Upper lobe of left lung (tissue), 6 donors: ENCODE results near the gene MRPL43. TPM values are rescaled to one million over a fixed set of nuclear protein-coding genes. Genes with fewer than 3 reads are reported as not detected.

Experiments
- ATAC-seq, 2 donors: fragments of 200-7000 bp; cut with Tn5 transposase; one replicate each; pipeline ENCODE4 v1.9.1; 2022; ENCODE audit warnings: mild to moderate bottlenecking in 2 of 2, moderate library complexity in 2 of 2; ENCODE audit not compliant: low FRiP score in 2 of 2
- DNase-seq, 2 donors: peaks; one replicate each; pipeline ENCODE4 v3.0.0-alpha.2; 2019 to 2020
- H3K27ac ChIP-seq, 4 donors: fragments of 200-600 bp; sonication (generic); one replicate each; pipeline ENCODE4 v1.5.1; 2016 to 2019
- H3K27me3 ChIP-seq, 4 donors: fragments of 200-600 bp; sonication (generic); one replicate each; pipeline ENCODE4 v1.5.1; 2017 to 2019
- H3K36me3 ChIP-seq, 4 donors: fragments of 200-600 bp; sonication (generic); one replicate each; pipeline ENCODE4 v1.5.1; 2016 to 2019
- H3K4me1 ChIP-seq, 4 donors: fragments of 200-600 bp; sonication (generic); one replicate each; pipeline ENCODE4 v1.5.1; 2018 to 2019
- H3K4me3 ChIP-seq, 4 donors: fragments of 200-600 bp; sonication (generic); one replicate each; pipeline ENCODE4 v1.5.1; 2017 to 2019; ENCODE audit warnings: mild to moderate bottlenecking in 2 of 4, moderate library complexity in 1 of 4
- H3K9me3 ChIP-seq, 4 donors: fragments of 200-600 bp; sonication (generic); one replicate each; pipeline ENCODE4 v1.5.1; 2018 to 2019
- CTCF ChIP-seq, 6 experiments: fragments of 450-650 bp in 4 of 6; fragments of 200-600 bp in 2 of 6; sonication (generic) in 2 of 6; IDR thresholded peaks; one replicate each; pipeline ENCODE4 v1.5.1; 2016 to 2019; ENCODE audit warnings: antibody characterized with exemption in 6 of 6
- EP300 ChIP-seq, 4 donors: sonication (generic); formaldehyde crosslinking; IDR thresholded peaks; one replicate each; pipeline ENCODE4 v1.5.1; 2017; ENCODE audit warnings: antibody characterized with exemption in 4 of 4, control low read depth in 2 of 4
- POLR2A ChIP-seq, 4 donors: fragments of 450-650 bp; IDR thresholded peaks; one replicate each; pipeline ENCODE4 v1.5.1; 2016 to 2017; ENCODE audit warnings: antibody characterized with exemption in 4 of 4, mild to moderate bottlenecking in 2 of 4
- POLR2AphosphoS5 ChIP-seq, 2 donors: sonication (generic); formaldehyde crosslinking; IDR thresholded peaks; one replicate each; pipeline ENCODE4 v1.5.1; 2017; ENCODE audit warnings: antibody characterized with exemption in 2 of 2
- WGBS, 2 donors: methylation state at CpG; one replicate each; pipeline ENCODE4 v1.1.5; 2017 to 2018; 5-methylcytosine and 5-hydroxymethylcytosine counted together
- total RNA-seq, 6 donors: library from RNA; depleted of rRNA in 4 of 6; stranded (reverse); fragments of >200 nt in 4 of 6; gene quantifications; one replicate each; pipeline versions ENCODE4 v1.1.0 to v1.2.1, GENCODE V29; 2016 to 2021
- donor health status: DM: no; HTN: no; CAD: no; lungs with moderate emphysema.
- donor health status: DM: no; HTN: yes; CAD: no; lungs with severe emphysema.

The MRPL43 gene
- total RNA-seq, 6 donors from 2014 or later, result 40.2 to 72.1 (median 63.5) TPM

- H3K36me3 ChIP-seq, result peaks cover 0 to 68% (median 31%) of the 10 kb centered on the region in 4 donors
- no peak for TF ChIP-seq CTCF (IDR thresholded peaks at IDR 0.05)
- H3K4me3 ChIP-seq, result no peak overlapping the region
- WGBS, 2 donors, result 93 to 97% methylated on average over 3 to 7 of the region's 7 CpGs
- H3K27me3 ChIP-seq, result no peaks in the 10 kb centered on the region
- H3K4me1 ChIP-seq, result peaks cover 0 to 4% (median 0%) of the 10 kb centered on the region in 4 donors
- no peak overlapping the region for H3K27ac ChIP-seq
- H3K9me3 ChIP-seq, result no peaks in the 10 kb centered on the region
- ATAC-seq (no peak), DNase-seq (no peak)
These were observed 6.6 kb downstream of the MRPL43 start for GRCh38 chr10:100980711-100981110.

- DNase-seq (no peak), ATAC-seq (no peak)
- Histone ChIP-seq H3K27me3 (no peaks in the 10 kb centered on the region), H3K4me3 (no peak overlapping the region), H3K36me3 (peaks cover 0 to 68% (median 31%) of the 10 kb centered on the region in 4 donors), H3K4me1 (no peaks in the 10 kb centered on the region), H3K27ac (no peak overlapping the region), H3K9me3 (no peaks in the 10 kb centered on the region)
- WGBS, 2 donors, result 89 to 96% methylated on average over 2 of the region's 2 CpGs
- TF ChIP-seq CTCF (IDR thresholded peaks at IDR 0.05) (no peak), POLR2A (IDR thresholded peaks at IDR 0.05) (no peak), POLR2AphosphoS5 (IDR thresholded peaks at IDR 0.05) (no peak), EP300 (IDR thresholded peaks at IDR 0.05) (no peak)
These were observed 7.0 kb downstream of the MRPL43 start for GRCh38 chr10:100980311-100980710.

- no peaks in the 10 kb centered on the region for H3K9me3 ChIP-seq
- no peak overlapping the region for H3K4me3 ChIP-seq
- TF ChIP-seq POLR2AphosphoS5 (IDR thresholded peaks at IDR 0.05) (no peak), CTCF (IDR thresholded peaks at IDR 0.05) (no peak), POLR2A (IDR thresholded peaks at IDR 0.05) (no peak), EP300 (IDR thresholded peaks at IDR 0.05) (no peak)
- DNase-seq, result peak in 1 of 2 donors; percentile 54
- no peak for ATAC-seq
- H3K36me3 ChIP-seq, result peaks cover 0 to 64% (median 31%) of the 10 kb centered on the region in 4 donors
- H3K27me3 ChIP-seq, result no peaks in the 10 kb centered on the region
- no peaks in the 10 kb centered on the region for H3K4me1 ChIP-seq
- H3K27ac ChIP-seq, result no peak overlapping the region
- WGBS, 2 donors, result 96 to 97% methylated on average over 4 to 16 of the region's 16 CpGs
These were observed 7.5 kb downstream of the MRPL43 start for GRCh38 chr10:100979791-100980272.

- TF ChIP-seq EP300 (IDR thresholded peaks at IDR 0.05), result no peak
- no peak for TF ChIP-seq POLR2A (IDR thresholded peaks at IDR 0.05)
- TF ChIP-seq CTCF (IDR thresholded peaks at IDR 0.05), result no peak
- no peak for TF ChIP-seq POLR2AphosphoS5 (IDR thresholded peaks at IDR 0.05)
- Histone ChIP-seq H3K9me3 (no peaks in the 10 kb centered on the region), H3K36me3 (peaks cover 0 to 57% (median 31%) of the 10 kb centered on the region in 4 donors), H3K27me3 (no peaks in the 10 kb centered on the region), H3K4me1 (no peaks in the 10 kb centered on the region), H3K4me3 (no peak overlapping the region), H3K27ac (no peak overlapping the region)
- ATAC-seq, result no peak
- WGBS, 2 donors, result 88 to 92% methylated on average over 2 to 10 of the region's 10 CpGs
- DNase-seq, result no peak
These were observed 8.4 kb downstream of the MRPL43 start for GRCh38 chr10:100978901-100979195.

GRCh38 chr10:100978121-100978900 lies 9.0 kb downstream of the MRPL43 start:
- Histone ChIP-seq H3K4me3 (no peak overlapping the region), H3K9me3 (no peaks in the 10 kb centered on the region), H3K36me3 (peaks cover 0 to 52% (median 27%) of the 10 kb centered on the region in 4 donors), H3K27ac (no peak overlapping the region), H3K4me1 (no peaks in the 10 kb centered on the region), H3K27me3 (no peaks in the 10 kb centered on the region)
- DNase-seq, result no peak
- TF ChIP-seq EP300 (IDR thresholded peaks at IDR 0.05) (no peak), POLR2AphosphoS5 (IDR thresholded peaks at IDR 0.05) (no peak), POLR2A (IDR thresholded peaks at IDR 0.05) (no peak), CTCF (IDR thresholded peaks at IDR 0.05) (no peak)
- ATAC-seq, result no peak
- WGBS, 2 donors, result 90 to 92% methylated on average over 13 of the region's 13 CpGs
